ENCODE data around the gene PTGIS.

PTGIS gene

DNA sequence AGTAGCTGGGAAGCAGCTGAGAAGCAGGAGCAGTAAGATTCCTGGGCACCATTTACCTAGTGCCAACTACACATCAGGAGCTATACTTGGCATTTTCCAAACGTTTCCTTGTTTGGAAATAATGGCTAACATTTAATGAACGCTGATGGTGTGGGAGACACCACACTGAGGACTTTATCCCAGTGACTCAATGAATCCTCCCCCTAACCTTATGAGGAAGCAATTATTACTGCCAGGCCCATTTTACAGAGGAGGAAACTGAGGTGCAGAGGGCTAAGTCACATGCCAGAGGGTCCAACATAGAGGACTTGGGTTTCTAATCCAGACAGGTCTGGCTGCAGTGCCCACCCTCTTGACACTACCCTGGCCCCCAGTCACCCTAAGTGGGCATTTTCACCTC lies 6.1 kb downstream of the PTGIS start:
- TF ChIP-seq, protein P1, sequence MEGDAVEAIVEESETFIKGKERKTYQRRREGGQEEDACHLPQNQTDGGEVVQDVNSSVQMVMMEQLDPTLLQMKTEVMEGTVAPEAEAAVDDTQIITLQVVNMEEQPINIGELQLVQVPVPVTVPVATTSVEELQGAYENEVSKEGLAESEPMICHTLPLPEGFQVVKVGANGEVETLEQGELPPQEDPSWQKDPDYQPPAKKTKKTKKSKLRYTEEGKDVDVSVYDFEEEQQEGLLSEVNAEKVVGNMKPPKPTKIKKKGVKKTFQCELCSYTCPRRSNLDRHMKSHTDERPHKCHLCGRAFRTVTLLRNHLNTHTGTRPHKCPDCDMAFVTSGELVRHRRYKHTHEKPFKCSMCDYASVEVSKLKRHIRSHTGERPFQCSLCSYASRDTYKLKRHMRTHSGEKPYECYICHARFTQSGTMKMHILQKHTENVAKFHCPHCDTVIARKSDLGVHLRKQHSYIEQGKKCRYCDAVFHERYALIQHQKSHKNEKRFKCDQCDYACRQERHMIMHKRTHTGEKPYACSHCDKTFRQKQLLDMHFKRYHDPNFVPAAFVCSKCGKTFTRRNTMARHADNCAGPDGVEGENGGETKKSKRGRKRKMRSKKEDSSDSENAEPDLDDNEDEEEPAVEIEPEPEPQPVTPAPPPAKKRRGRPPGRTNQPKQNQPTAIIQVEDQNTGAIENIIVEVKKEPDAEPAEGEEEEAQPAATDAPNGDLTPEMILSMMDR (IDR thresholded peaks at IDR 0.05; ENCODE audit: low read depth, low read length, missing control alignments) = no peak
- in situ Hi-C loops (cut with HindIII; ENCODE audit: low sequenced_read_pairs) = no loop called here
- DNase-seq (ENCODE audit: low read depth) = no peak
- H3K4me3 ChIP-seq (ENCODE audit: low read depth, low read length) = no peak overlapping the region

DNA sequence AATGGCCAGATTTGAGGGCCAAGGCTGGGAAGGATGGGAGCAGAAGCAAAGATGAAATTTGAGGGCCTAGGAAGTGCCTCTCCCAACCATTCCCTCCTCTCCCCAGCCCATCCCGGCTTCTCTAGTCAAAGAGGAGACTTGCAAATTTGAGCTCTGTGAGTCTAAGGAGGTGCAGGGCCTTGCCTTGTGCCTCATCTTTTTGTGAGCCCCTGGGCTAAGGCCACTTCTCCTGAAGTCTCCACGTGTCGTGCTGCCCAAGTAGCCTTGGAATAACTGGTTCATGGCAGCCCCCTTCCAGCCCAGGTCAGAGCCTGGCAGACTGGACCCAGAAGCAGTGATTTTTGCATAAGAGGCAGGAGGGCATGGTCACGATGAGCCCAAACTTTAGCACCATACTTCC lies 6.7 kb downstream of the PTGIS start:
- DNase-seq (ENCODE audit: low read depth) = no peak
- in situ Hi-C loops (cut with HindIII; ENCODE audit: low sequenced_read_pairs) = no loop called here
- TF ChIP-seq, protein P1 (IDR thresholded peaks at IDR 0.05; ENCODE audit: low read depth, low read length, missing control alignments) = no peak
- no peak overlapping the region for H3K4me3 ChIP-seq (ENCODE audit: low read depth, low read length)

DNA sequence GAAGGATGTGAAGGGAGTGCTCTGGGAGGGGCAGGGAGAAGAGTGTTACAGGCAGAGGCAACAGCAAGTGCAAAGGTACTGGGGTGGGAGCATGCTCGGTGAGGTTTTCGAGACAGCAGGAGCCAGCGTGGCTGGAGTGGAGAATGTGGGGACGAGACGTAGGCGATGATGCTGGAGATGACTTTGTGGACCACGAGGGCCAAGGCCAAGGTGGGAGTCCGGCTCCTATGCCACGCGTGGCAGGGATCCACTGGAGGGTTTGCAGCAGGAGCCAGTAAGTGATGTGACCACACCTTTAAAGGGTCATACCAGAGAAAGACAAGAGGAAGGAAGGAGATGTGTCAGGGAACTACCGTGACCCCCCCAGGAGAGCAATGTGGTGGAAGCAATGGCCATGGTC lies 7.3 kb downstream of the PTGIS start:
- H3K4me3 ChIP-seq (ENCODE audit: low read depth, low read length) = no peak overlapping the region

DNA sequence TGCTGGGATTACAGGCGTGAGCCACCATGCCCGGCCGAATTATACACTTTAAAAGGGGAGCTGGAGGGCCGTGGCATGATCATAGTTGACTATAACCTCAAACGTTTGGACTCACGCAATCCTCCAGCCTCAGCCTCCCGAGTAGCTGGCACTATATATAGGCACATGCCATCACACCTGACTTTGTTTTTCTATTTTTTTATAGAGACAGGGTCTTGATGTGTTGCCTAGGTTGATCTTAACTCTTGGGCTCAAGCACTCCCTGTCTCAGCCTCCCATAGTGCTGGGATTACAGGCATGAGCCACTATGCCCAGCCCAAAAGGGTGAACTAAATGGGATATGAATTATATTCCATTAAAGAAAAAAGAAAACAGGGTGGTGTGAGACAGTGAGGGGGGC lies 7.8 kb downstream of the PTGIS start:
- no peak for DNase-seq (ENCODE audit: low read depth)
- no peak overlapping the region for H3K4me3 ChIP-seq (ENCODE audit: low read depth, low read length)
- TF ChIP-seq, protein P1 (IDR thresholded peaks at IDR 0.05; ENCODE audit: low read depth, low read length, missing control alignments) = no peak
- in situ Hi-C loops (cut with HindIII; ENCODE audit: low sequenced_read_pairs) = no loop called here

More for the DNA sequence above, 7.3 kb downstream of the PTGIS start:
- TF ChIP-seq, protein P1 (IDR thresholded peaks at IDR 0.05; ENCODE audit: low read depth, low read length, missing control alignments) = no peak
- in situ Hi-C loops (cut with HindIII; ENCODE audit: low sequenced_read_pairs) = no loop called here
- no peak for DNase-seq (ENCODE audit: low read depth)

DNA sequence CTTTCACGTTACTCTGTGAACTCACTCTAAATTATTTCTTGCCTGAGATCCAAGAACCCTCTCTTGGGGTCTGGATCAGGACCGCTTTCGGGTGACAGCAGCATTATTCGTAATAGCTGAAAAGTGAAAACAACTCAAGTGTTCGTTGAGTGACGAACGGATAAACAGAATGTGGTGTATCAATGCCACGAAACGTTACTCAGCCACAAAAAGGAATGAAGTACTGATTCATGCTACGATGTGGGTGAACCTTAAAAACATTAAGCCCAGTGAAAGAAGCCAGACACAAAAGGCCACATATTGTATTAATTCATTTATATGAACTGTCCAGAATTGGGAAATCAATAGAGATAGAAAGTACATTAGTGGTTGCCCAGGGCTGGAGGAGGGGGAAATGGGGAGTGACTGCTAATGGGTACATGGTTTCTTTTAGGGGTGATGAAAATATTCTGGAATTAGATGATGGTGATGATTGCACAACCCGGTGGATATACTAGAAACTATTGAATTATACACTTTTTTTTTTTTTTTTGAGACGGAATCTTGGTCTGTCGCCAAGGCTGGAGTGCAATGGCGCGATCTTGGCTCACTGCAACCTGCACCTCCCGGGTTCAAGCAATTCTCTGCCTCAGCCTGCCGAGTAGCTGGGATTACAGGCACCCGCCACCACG lies 8.4 kb downstream of the PTGIS start:
- TF ChIP-seq, protein P1 (IDR thresholded peaks at IDR 0.05; ENCODE audit: low read depth, low read length, missing control alignments) = no peak
- in situ Hi-C loops (cut with HindIII; ENCODE audit: low sequenced_read_pairs) = no loop called here
- no peak overlapping the region for H3K4me3 ChIP-seq (ENCODE audit: low read depth, low read length)
- no peak for DNase-seq (ENCODE audit: low read depth)

GRCh38 chr20:49558826-49559225 lies 9.1 kb downstream of the PTGIS start:
- TF ChIP-seq, protein P1 (IDR thresholded peaks at IDR 0.05; ENCODE audit: low read depth, low read length, missing control alignments) = no peak
- in situ Hi-C loops (cut with HindIII; ENCODE audit: low sequenced_read_pairs) = no loop called here
- H3K4me3 ChIP-seq (ENCODE audit: low read depth, low read length) = no peak overlapping the region
- DNase-seq (ENCODE audit: low read depth) = no peak

Measured in astrocyte of the cerebellum (primary cell).